PC-3 (cell line): Measurements from ENCODE around the gene GPA33. TPM values are rescaled to one million over a fixed set of nuclear protein-coding genes. Genes with fewer than 3 reads are reported as not detected.

Source experiments
- ATAC-seq: fragments of 200-7000 bp; cut with Tn5 transposase; 2 replicates; pipeline ENCODE4 v1.9.1; 2020; ENCODE audit warnings: mild to moderate bottlenecking, moderate library complexity
- BruUV-seq: library from RNA; stranded (reverse); fragments of 400-500 nt; replicated peaks from 2 replicates; lab custom pipeline; 2021; lab: Mats Ljungman, UMichigan
- CTCF ChIA-PET: fragments of 300-600 bp; sonication (Branson Sonifier 250); formaldehyde crosslinking; loops from one replicate; lab custom pipeline; 2022; ENCODE audit warnings: antibody characterized with exemption; lab: Charles Lee
- POLR2A ChIA-PET: fragments of 300-600 bp; sonication (Branson Sonifier 250); formaldehyde crosslinking; loops from one replicate; lab custom pipeline; 2022; ENCODE audit warnings: antibody characterized with exemption; ENCODE audit not compliant: unreplicated experiment; lab: Charles Lee
- DNase-seq: peaks from one replicate; pipeline ENCODE4 v3.0.0-alpha.2; 2015
- H2AFZ ChIP-seq: fragments of 300-600 bp; sonication (generic); 2 replicates; pipeline ENCODE4 v1.6.0; 2016; ENCODE audit warnings: antibody characterized with exemption, low read length
- H3F3A ChIP-seq: fragments of 300-600 bp; sonication (generic); one replicate; pipeline ENCODE4 v1.6.0; 2017; ENCODE audit warnings: antibody characterized with exemption, low read length, control low read depth, mild to moderate bottlenecking; ENCODE audit not compliant: unreplicated experiment
- H3K27ac ChIP-seq: fragments of 300-600 bp; sonication (generic); 2 replicates; pipeline ENCODE4 v1.5.1; 2016; ENCODE audit warnings: mild to moderate bottlenecking, low read length
- H3K27me3 ChIP-seq: fragments of 300-600 bp; sonication (generic); 2 replicates; pipeline ENCODE4 v1.6.1; 2016; ENCODE audit warnings: low read length, mixed read lengths
- H3K36me3 ChIP-seq: fragments of 300-600 bp; sonication (generic); 2 replicates; pipeline ENCODE4 v1.6.1; 2016; ENCODE audit warnings: low read depth, mixed run types, low read length, mixed read lengths
- H3K4me1 ChIP-seq: fragments of 300-600 bp; sonication (generic); 2 replicates; pipeline ENCODE4 v1.5.1; 2016; ENCODE audit warnings: low read length; ENCODE audit not compliant: insufficient read depth
- H3K4me2 ChIP-seq: fragments of 300-600 bp; sonication (generic); 2 replicates; pipeline ENCODE4 v1.6.0; 2016; ENCODE audit warnings: low read length
- H3K4me3 ChIP-seq: fragments of 300-600 bp; sonication (generic); 2 replicates; pipeline ENCODE4 v1.5.1; 2016; ENCODE audit warnings: mild to moderate bottlenecking, low read length, mixed read lengths
- H3K79me2 ChIP-seq: fragments of 300-600 bp; sonication (generic); 2 replicates; pipeline ENCODE4 v1.6.1; 2017; ENCODE audit warnings: low read length, mixed read lengths
- H3K9ac ChIP-seq: fragments of 300-600 bp; sonication (generic); 2 replicates; pipeline ENCODE4 v1.6.0; 2016; ENCODE audit warnings: mild to moderate bottlenecking, low read length
- H3K9me2 ChIP-seq: fragments of 300-600 bp; sonication (generic); replicated peaks from 2 replicates; pipeline ENCODE4 v1.6.1; 2016; ENCODE audit warnings: mixed run types, low read length, mixed read lengths
- H3K9me3 ChIP-seq: fragments of 300-600 bp; sonication (generic); 2 replicates; pipeline ENCODE4 v1.6.1; 2016; ENCODE audit warnings: low read length, mixed read lengths
- H4K20me1 ChIP-seq: fragments of 300-600 bp; sonication (generic); 2 replicates; pipeline ENCODE4 v1.6.1; 2016; ENCODE audit warnings: low read length, mixed read lengths
- CTCF ChIP-seq: fragments of 300-600 bp; sonication (generic); conservative IDR thresholded peaks from 2 replicates; pipeline ENCODE4 v1.5.1; 2017; ENCODE audit warnings: antibody characterized with exemption, low read depth, mild to moderate bottlenecking, low read length
- EZH2 ChIP-seq: fragments of 300-600 bp; sonication (generic); IDR thresholded peaks from one replicate; pipeline ENCODE4 v1.6.1; 2017; ENCODE audit warnings: antibody characterized with exemption, mild to moderate bottlenecking, low read length; ENCODE audit not compliant: unreplicated experiment
- EZH2phosphoT487 ChIP-seq: fragments of 300-600 bp; sonication (generic); IDR thresholded peaks from 2 replicates; pipeline ENCODE4 v1.6.1; 2018; ENCODE audit warnings: mild to moderate bottlenecking, antibody characterized with exemption, low read length, borderline replicate concordance
- intact Hi-C: fragments of 100-400 bp; cut with micrococcal nuclease; formaldehyde crosslinking; loops from 2 replicates; pipeline ENCODE4 v1.9.0; 2023
- total RNA-seq: library from RNA; depleted of rRNA; stranded (reverse); fragments of >200 nt; gene quantifications from 2 replicates; pipeline ENCODE4 v1.2.3, GENCODE V29; 2014

GPA33 gene
- total RNA-seq, 1 experiment from 2014 or later, result 0.04 TPM

DNA sequence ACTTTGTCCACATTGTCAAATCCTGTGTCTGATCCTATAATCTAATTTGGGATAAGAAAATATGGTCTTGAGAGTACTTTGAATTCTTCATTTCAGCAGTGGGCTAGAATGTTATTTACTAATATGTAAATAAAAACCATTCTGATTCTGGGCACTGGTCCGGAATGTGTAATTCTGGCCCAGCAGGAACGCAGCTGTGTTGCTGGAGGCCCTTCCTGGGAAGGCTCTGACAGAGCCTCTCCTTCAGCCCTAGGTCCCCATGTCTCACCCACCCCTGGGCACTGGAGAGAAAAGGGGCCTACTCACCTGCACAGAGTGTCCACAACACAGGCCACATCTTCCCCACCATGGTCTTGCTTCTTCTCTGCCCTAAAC is 251 bp downstream of the GPA33 start:
- CTCF ChIA-PET, result no interaction called here
- intact Hi-C loops, result no loop called here

DNA sequence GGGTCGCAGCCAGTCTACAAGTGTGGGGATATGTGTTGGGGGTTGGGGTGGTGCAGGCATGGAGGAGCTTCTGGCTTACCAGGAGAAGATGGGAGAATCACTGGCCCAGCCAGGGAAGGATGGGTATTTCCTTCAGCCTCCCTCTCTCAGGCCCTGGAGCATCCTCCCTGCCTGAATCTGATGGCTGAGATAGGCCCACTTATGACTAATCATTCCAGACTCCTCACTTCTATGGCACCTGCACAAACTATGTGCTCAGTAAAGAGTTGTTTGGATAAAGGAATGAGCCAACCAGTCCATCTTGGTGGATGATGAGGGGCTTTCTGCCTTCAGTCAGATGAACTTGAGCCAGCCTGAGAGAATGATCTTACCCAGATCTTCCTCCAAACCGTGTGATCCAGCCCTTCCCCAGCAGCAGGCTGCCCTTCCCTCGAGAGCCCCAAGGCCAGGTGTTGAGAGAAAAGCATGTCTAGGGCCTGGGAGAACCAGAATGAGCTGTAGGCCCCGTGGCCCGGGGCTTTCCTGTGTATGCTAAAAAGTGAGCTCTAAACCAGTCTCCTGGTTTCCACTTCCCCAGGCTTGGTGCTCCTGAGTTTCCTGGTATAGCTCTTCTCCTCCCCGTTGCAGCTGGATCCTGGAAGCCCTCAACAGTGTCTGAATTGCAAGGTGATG is 1.3 kb downstream of the GPA33 start:
- Histone ChIP-seq H3K4me3 (no peak overlapping the region), H3K9ac (no peak overlapping the region), H3K27me3 (no peaks in the 10 kb centered on the region), H3F3A (no peaks in the 10 kb centered on the region), H3K9me3 (no peaks in the 10 kb centered on the region), H3K36me3 (no peaks in the 10 kb centered on the region), H4K20me1 (no peaks in the 10 kb centered on the region), H3K4me1 (no peaks in the 10 kb centered on the region), H3K9me2 (no peaks in the 10 kb centered on the region), H3K79me2 (no peaks in the 10 kb centered on the region), H3K27ac (no peak overlapping the region), H3K4me2 (no peak overlapping the region), H2AFZ (no peak overlapping the region)
- POLR2A ChIA-PET, result no interaction called here
- DNase-seq, result no peak
- no peak for ATAC-seq
- no TSS peak for BruUV-seq
- CTCF ChIA-PET, result no interaction called here
- intact Hi-C loops, result no loop called here
- TF ChIP-seq EZH2 (no peak), EZH2phosphoT487 (no peak), CTCF (no peak)

More for the DNA sequence above, 251 bp downstream of the GPA33 start:
- TF ChIP-seq EZH2 (no peak), EZH2phosphoT487 (no peak), CTCF (no peak)
- H3K27me3 ChIP-seq, result no peaks in the 10 kb centered on the region
- no peaks in the 10 kb centered on the region for H3F3A ChIP-seq
- H3K27ac ChIP-seq, result no peak overlapping the region
- no peaks in the 10 kb centered on the region for H3K9me2 ChIP-seq
- H3K9me3 ChIP-seq, result no peaks in the 10 kb centered on the region
- POLR2A ChIA-PET, result no interaction called here
- H2AFZ ChIP-seq, result no peak overlapping the region
- no peak overlapping the region for H3K9ac ChIP-seq
- no TSS peak for BruUV-seq
- H3K4me3 ChIP-seq, result no peak overlapping the region
- H3K79me2 ChIP-seq, result no peaks in the 10 kb centered on the region
- ATAC-seq (no peak), DNase-seq (no peak)
- peaks cover 7% of the 10 kb centered on the region for H3K4me1 ChIP-seq
- no peaks in the 10 kb centered on the region for H3K36me3 ChIP-seq
- no peaks in the 10 kb centered on the region for H4K20me1 ChIP-seq
- no peak overlapping the region for H3K4me2 ChIP-seq

DNA sequence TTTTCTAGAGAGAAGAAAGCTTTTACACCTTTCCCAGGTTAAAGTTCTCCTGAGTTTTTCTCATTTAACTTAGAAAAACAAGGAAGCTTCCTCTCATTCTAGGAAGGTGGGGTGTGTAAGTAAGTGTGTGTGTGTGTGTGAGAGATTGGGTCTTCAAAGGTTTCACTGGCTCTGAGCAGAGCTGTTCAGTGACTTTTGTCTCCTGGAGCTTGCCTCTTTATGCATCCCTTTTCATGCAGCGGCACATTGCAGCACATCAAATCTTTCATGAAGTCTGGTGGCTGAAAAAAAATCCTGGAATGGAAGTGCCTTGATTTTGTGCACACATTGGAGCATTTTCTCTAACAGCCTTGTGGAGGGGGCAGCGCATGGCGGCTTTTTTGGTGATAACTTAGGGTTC is 3.4 kb downstream of the GPA33 start:
- no peak overlapping the region for H3K9ac ChIP-seq
- DNase-seq, result no peak
- no peaks in the 10 kb centered on the region for H3K9me3 ChIP-seq
- no peaks in the 10 kb centered on the region for H3K79me2 ChIP-seq
- BruUV-seq, result no TSS peak
- H3K9me2 ChIP-seq, result no peaks in the 10 kb centered on the region
- no peak overlapping the region for H3K4me2 ChIP-seq
- H3K27me3 ChIP-seq, result no peaks in the 10 kb centered on the region
- H3K4me3 ChIP-seq, result no peak overlapping the region
- no peak overlapping the region for H3K27ac ChIP-seq
- TF ChIP-seq EZH2 (no peak), EZH2phosphoT487 (no peak), CTCF (no peak)
- ATAC-seq, result no peak
- no peaks in the 10 kb centered on the region for H4K20me1 ChIP-seq
- no peaks in the 10 kb centered on the region for H3K36me3 ChIP-seq
- H3K4me1 ChIP-seq, result peaks cover 15% of the 10 kb centered on the region
- ChIA-PET POLR2A (no interaction called here), CTCF (no interaction called here)
- no peak overlapping the region for H2AFZ ChIP-seq
- no peaks in the 10 kb centered on the region for H3F3A ChIP-seq
- intact Hi-C loops, result no loop called here
